Suppressor macrophage treated with lipopolysaccharide for 4 hours (primary cell): ENCODE results near the gene MYT1.

Experiments
- DNase-seq: peaks from one replicate; pipeline ENCODE4 v3.0.0-alpha.2; 2020

MYT1 gene

GRCh38 chr20:64254156-64254555 is 89.9 kb downstream of the MYT1 start:
- no peak for DNase-seq

GRCh38 chr20:64254571-64255360 is 90.5 kb downstream of the MYT1 start:
- DNase-seq: no peak

GRCh38 chr20:64255361-64256281 is 91.4 kb downstream of the MYT1 start, which contains the start of gene PCMTD2:
Gene PCMTD2, plus strand, starts transcription at chr20:64255748. Its CDS starts 4,218 bp downstream, at chr20:64259966.
- DNase-seq: peak; percentile 96

GRCh38 chr20:64256282-64256935 is 92.2 kb downstream of the MYT1 start:
- peak; percentile 10 for DNase-seq

GRCh38 chr20:64257107-64257757 is 93.0 kb downstream of the MYT1 start:
- DNase-seq: no peak

- DNase-seq: no peak
These were observed 94.0 kb downstream of the MYT1 start for GRCh38 chr20:64258071-64258823.

- no peak for DNase-seq
These were observed 96.0 kb downstream of the MYT1 start for GRCh38 chr20:64260239-64260638.

- DNase-seq: no peak
These were observed 96.9 kb downstream of the MYT1 start for GRCh38 chr20:64261138-64261537.

GRCh38 chr20:64264091-64264490 is 99.8 kb downstream of the MYT1 start:
- DNase-seq: no peak

GRCh38 chr20:64265201-64265600 is 100.9 kb downstream of the MYT1 start:
- no peak for DNase-seq

GRCh38 chr20:64266988-64267387 is 102.7 kb downstream of the MYT1 start:
- no peak for DNase-seq

GRCh38 chr20:64268174-64268573 is 103.9 kb downstream of the MYT1 start:
- no peak for DNase-seq

- no peak for DNase-seq
These were observed 105.6 kb downstream of the MYT1 start for GRCh38 chr20:64269604-64270411.

- no peak for DNase-seq
These were observed 107.4 kb downstream of the MYT1 start for GRCh38 chr20:64271636-64272035.

GRCh38 chr20:64273109-64273508 is 108.9 kb downstream of the MYT1 start:
- DNase-seq: no peak

- no peak for DNase-seq
These were observed 112.6 kb downstream of the MYT1 start for GRCh38 chr20:64276817-64277216.

- DNase-seq: peak; percentile 6
These were observed 113.5 kb downstream of the MYT1 start for GRCh38 chr20:64277571-64278316.

- DNase-seq: no peak
These were observed 114.0 kb downstream of the MYT1 start for GRCh38 chr20:64278317-64278681.

GRCh38 chr20:64279826-64280459 is 115.7 kb downstream of the MYT1 start:
- DNase-seq: no peak

GRCh38 chr20:64280460-64280843 is 116.2 kb downstream of the MYT1 start:
- DNase-seq: no peak
